HG02884 (cell line): ENCODE data around the gene CYP24A1.
"Not testable (repeated sequence)": the region's sequence is repeated elsewhere in the genome, so short reads cannot be mapped to it uniquely, and the experiment has no call there.

ENCODE experiments used
- ATAC-seq: cut with Tn5 transposase; IDR thresholded peaks from one replicate; pipeline ENCODE4 v1.9.1; 2021; ENCODE audit warnings: mild to moderate bottlenecking, moderate library complexity; ENCODE audit not compliant: unreplicated experiment

CYP24A1 gene

DNA sequence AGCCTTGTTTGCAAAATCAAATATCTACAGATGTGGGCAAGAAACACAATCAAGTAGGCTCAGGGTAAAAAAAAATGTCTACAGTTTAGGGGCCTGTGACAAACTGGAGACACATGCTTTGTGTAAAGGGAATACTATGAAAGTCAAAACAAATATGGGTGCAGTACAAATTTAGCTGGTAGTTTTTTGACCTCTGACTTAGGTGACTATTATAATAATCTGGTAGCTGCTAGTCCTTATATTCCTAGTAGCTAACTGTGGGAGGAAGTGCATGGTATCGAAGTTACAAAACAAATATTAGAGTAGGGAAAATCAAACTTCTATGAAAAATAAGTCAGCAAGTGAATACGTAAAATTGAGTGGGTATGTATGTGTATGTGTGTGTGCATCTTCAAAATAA, 35.4 kb downstream of the CYP24A1 start:
- no peak for ATAC-seq

DNA sequence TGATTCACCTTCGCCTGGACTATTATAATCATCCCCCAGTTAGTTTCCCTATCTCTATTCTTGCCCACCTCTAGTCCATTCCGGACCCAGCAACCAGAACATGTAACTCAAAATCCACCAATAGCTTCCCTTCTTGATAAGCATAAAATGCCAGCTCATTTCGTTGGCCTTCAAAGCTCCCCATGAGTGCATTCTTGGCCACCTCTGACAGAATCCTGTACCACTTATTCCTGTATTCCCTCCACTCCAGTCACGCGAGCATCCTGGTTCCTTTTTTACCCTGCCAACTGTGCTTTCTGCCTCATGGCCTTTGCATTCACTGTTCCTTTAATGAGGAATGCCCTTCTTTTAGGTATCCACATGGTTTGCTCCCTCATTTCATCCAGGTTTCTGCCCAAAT, 36.7 kb downstream of the CYP24A1 start:
- no peak for ATAC-seq

DNA sequence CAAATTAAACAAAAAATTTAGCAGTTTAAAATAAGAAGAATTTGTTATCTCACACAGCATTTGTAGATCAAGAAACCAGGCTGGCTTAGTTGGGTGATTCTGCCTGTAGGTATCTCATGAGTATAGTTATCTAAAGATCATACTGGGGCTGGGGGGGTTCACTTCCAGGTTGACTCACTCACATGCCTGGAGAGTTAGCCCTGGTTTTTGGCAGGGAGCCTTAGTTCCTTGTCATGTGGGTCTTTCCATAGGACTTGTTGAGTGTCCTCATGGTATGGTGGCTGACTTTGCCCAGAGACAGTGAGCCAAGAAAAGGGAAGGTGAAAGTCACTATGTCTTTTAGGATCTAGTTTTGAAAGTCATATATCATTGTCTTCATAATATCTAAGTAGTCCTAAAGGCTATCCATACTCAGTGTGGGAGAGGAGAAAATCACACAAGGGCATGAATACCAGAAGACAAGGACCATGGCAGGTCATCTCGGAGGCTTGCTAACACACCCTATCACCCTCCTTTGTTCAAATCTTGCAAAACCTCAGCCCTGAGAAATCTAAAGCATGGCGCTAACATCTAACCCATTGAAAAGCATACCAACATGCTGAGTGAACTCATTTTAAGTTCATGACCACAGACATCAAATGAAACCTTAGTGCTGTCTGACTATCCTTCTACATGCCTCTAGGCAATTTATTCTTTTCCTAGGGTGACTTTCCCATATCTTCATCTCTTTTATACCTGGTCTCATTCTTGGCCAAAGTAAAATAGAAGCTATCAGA, 39.2 kb downstream of the CYP24A1 start:
- ATAC-seq, result no peak

DNA sequence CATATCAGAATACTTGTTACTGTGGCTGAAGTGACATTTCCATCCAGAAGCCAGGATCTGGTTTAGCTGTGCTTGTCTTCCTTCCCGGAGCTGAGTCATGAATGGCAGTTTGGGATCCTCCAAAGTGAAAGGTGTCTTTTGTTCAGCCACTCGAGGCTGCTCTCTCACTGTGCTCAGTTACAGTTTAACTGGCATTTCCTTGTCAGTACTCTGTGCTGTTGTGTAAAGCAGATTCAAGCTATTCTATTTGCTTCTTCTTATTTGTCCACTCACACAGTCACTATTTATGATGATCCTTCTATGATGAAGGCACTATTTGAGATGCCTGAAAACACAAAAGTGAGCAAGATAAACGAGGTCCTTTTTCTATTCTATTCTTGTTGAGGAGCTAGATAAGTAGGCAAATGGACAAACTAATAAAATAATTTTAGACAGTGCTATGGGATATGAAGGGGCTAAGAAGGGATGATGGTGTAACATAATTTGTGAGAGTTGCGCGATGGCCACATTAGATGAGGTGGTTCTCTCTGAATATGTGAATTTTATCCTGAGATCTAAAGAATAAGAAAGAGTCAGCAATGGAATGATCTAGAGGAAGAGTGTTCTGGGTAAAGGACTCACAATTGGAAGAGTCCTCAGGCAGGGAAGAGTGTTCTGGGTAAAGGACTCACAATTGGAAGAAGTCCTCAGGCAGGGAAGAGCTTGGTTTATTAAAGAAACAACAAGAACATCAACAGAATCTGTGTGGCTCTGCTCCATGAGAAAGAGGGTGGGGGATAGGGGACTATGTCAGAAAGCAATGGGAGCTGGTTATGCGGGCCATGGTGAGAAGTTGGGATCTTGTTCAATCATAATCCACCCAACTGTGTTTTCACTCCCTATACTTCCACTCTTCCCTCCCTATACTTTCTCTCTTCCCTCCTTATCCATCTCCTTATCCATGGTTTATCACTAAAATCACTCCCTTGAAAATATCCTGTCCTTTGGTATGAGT, 40.1 kb downstream of the CYP24A1 start:
- no peak for ATAC-seq

DNA sequence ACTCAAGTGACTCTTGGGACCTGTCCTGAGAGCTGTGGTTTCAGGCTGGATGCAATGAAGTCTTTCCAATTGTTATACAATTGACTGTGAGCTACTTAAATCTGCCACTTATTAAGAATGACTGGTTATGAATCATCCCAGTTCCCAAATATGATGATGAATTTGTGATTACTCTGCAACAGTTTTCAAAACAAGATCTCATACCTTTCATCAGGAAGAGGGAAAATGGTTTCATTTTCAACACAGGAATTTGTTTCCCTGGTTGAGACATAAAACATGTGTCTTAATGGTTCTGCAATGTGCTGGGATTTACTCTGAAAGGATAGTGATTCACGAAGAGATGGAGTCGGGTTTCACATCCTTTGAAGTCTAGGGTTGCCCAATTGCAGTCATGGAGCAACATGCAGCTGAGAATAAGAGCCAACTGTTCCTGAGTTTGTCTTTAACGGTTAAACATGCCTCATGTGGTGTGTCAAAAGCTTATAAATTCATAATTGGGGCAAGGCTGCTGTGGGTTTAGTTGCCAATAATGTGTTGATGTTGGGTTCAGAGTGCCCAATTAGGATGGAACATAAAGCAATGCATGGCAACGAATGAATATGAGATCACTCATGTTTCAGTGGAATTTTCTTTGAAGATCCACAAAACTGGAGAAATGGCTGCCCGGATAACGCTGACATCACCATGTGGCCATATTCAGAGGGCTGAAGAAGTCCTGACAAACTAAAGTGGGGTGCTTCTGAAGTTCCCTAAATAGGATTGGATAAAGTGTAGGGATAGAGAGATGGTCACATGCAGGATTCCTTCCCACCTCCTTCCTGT, 41.0 kb downstream of the CYP24A1 start:
- ATAC-seq, result no peak

DNA sequence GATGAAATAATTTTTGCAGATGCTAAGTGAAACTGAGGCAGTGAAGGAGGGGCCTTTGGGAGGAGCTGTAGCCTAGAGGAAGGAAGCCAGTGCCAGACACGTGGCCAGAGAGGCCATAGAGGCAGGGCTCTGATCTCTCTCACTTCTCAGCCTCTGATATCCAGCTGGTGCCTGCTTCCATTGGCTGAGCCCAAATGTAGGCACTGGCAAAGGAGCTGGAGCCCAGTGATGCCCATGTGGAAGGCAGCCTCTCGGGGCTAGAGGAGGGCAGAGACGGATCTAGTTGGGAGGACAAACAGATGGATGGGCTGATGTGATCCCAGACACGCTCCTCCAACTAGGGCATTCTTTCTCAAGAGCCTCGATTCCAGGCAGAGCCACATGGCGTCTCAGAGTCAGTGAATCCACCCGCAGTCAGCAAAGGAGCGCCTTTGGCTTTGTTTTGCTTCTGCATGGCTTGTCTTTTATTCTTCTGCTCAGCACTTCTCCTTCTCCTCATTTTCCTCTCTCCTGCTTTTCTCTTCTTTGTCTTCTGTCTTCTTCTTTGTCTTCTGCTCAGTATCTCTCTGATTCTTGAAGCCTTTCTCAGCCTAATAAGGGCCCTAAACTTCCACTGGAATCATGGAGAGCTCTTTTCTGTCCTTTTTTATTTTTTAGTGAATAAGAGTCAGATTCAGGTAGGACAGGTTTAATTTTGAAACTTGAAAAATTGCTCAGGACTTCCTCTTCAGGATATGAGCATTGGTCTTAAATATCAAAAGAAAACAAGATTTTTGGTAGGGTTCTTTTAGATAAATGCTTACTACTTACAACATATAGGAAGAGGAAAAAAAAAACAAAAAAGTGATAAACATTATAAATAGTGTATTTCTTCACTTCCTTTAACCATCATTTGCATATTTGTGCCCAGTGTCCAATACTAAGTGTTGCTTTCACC, 41.8 kb downstream of the CYP24A1 start:
- no peak for ATAC-seq

DNA sequence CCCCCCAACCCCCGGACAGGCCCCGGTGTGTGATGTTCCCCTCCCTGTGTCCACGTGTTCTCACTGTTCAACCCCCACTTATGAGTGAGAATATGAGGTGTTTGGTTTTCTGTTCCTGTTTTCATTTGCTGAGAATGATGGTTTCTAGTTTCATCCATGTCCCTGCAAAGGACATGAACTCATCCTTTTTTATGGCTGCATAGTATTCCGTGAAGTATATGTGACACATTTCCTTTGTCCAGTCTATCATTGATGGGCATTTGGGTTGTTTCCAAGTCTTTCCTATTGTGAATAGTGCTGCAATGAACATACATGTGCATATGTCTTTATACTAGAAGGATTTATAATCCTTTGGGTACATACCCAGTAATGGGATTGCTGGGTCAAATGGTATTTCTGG, 42.7 kb downstream of the CYP24A1 start:
- not testable (repeated sequence) for ATAC-seq

DNA sequence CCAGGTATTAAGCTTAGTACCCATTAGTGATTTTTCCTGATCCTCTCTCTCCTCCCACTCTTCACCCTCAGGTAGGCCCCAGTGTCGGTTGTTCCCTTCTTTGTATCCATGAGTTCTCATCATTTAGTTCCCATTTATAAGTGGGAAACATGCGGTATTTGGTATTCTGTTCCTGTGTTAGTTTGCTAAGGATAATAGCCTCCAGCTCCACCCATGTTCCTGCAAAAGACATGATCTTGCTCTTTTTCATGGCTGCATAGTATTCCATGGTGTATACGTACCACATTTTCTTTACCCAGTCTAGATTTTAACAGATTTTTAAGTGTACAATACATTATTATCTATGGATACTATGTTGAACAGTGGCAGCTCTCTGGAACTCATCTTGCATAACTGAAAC, 44.4 kb downstream of the CYP24A1 start:
- no peak for ATAC-seq

DNA sequence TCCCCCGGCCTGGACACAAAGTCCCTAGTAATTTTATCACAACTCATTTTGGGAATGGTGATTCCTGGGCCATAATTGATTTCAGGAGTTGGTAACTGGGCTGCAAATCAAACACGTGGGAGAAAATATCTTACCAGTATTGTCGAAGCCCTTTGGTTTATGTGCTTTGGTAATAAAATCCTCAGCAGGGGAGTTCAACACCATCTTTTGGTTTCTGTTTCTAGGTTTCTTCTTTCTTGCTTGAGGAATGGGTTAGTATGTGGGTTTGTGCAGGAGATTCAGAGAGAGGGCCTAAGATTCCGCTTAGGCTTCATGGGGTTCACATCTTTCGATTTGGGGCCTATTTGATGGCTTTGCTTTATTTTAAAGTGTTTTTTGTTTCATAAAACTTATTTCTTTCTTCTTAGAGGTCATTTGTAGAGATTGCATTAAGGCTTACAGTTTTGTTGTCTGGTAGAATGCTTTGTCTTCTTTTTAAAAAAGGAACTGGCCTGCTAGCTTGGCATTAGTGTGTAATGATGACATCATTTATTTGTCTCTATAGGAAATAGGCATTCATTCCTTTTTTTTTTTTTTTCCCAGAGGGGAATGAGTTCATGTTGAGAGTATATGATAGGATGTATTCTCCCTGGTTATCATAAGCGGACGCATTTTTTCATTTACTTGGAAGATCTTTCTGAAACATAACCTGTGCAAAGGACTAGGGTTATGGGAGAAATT, 45.8 kb downstream of the CYP24A1 start:
- ATAC-seq, result no peak

DNA sequence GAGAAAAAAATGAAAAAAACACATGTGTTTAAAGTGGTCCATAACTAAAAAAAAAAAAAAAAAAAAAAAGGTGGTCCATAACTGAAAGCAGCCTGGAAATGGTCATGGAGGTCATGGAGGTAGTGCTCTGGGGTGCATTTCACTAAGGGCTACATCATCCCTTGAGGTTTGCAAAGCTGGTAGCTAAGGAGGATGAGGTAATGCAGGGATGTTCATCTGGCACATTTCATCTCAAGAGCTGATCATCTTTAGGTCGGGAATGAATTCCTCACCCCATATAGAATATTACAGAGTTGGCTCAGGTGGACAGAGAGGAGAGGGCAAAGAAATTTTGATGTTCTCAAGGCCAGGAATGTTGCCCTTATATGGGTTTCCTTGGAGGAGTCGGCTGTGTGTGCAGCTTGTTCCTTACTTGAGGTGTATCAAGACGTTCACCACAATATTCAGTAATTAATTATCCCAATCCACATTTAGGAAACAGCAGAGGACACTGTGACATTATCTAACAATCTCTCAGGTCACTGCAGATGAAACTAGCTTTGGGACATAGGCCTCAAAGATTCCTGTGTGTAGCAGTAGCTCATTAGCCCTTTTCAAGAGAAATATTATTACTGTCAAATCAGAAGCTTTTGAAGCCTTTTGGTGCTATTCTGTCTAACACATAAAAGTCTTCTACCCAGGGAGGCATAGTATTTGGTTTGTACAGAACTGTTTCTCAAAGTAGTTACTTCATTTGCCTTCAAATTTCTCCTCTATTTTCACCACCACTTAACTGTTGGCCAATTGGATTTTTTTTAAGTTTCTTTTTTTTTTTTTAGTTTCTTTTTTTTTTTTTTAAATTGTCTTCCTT, 46.8 kb downstream of the CYP24A1 start:
- ATAC-seq, result no peak

DNA sequence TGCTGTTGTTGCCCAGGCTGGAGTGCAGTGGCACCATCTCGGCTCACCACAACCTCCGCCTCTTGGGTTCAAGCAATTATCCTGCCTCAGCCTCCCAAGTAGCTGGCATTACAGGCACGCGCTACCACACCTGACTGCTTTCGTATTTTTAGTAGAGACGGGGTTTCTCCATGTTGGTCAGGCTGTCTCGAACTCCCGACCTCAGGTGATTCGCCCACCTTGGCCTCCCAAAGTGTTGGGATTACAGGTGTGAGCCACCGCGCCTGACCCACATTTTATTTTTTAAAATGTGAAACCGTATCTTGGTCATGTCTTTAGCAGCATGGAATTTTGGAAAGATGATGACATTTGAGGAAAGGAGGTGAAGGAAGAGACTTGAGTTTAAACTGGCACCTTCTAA, 47.5 kb downstream of the CYP24A1 start:
- ATAC-seq, result not testable (repeated sequence)

DNA sequence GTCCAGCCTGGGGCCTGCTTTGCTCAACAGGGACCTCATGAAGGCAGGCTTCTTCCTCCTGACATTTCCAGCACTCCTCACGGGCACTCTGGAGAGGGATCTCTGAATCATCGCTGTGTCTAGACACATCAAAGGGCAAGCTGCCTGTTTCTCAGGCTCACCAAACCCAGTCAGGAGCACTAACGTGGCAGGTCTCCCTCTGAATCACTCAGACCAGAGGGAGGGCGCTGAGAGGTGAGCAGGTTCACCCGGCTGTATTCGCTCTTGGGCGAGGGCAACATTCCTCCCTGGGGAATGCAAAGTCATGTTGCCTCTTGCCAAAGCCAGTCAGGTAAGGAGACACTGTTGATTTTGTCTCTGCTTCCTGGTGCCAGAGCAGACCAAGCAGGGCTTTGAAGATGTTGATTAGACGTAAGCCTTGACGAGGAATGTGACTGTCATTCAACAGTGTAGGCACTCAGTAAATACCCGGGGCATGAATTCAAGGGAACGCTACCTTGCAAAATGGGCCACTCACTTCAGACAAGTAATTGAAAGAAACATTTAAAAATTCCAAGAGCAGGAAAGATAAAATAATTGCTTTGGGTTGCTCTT, 50.1 kb downstream of the CYP24A1 start:
- no peak for ATAC-seq

DNA sequence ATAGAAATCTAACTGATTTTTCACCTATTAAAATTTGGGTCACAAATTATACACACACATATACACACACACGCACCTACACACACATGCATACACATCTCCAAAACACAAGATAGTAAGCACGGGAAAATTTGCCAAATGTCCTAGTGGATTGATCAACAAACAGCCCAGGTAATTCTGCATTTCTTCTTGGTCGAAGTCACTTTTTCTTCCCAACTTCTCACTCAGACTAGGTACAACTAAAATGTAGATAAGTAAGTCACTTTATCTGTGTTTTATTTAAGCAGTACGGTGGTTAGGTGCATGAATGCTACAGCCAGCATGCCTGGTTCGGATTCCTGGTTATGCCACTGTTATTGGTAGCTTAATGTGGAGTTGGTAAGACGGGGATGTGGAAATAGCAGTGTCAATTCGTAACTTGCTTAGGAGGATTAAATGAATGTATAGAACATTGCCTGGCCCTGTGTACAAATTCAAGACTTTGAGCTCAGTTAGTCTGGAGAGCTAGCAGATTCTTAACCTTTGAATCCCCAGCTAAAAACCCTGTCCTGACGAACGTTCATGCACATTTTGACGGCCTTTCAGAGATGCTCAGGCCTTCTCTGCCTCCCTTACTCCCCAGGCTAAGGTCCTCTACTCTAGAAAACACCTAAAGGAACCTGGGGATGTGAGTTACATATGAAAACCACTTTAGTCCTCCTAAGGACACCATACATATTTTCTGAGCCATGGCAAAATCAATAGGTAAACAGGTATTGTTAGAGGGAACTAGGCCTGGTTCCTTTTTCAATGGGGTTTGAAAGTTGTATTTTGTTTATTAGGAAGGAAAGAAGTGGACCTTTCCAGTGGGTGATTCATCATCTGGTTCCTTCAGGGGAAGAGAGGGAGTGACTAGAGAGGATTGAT, 50.9 kb downstream of the CYP24A1 start:
- no peak for ATAC-seq

DNA sequence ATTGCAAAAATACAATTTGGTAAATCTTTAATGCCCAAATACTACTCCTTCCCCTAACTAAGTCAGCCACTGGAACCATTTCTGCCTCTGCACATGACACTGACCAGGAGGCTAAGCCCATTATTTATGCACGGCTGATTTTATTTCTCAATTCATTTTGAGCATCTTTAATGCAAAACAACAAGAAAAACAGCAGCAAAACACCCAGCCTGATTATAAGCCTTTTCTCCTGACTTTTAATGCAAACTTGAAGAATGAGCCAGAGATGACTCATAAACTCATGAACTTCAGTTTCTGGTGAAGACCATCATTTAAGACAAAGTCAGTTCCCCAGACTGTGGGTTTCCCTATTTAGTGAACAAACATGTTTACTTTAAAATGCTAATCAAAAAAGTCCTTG, 51.6 kb downstream of the CYP24A1 start:
- ATAC-seq, result no peak

DNA sequence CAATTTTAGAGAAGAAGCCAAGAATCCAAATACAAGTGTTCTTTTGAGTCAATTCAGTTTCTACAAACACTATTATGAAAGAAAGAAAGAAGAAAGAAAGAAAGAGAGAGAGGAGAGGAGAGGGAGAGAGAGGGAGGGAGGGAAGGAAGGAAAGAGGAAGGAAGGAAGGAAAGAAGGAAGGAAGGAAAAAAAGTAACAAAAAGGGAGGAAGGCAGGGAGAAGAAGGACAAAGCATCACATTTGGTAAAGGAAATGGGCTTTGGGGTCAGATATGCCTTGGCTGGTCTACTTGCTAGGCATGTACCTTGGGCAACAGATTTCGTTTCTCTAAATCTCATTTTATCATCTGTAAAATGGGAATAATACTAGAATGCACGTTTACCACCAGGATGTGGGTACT, 54.0 kb downstream of the CYP24A1 start:
- no peak for ATAC-seq

DNA sequence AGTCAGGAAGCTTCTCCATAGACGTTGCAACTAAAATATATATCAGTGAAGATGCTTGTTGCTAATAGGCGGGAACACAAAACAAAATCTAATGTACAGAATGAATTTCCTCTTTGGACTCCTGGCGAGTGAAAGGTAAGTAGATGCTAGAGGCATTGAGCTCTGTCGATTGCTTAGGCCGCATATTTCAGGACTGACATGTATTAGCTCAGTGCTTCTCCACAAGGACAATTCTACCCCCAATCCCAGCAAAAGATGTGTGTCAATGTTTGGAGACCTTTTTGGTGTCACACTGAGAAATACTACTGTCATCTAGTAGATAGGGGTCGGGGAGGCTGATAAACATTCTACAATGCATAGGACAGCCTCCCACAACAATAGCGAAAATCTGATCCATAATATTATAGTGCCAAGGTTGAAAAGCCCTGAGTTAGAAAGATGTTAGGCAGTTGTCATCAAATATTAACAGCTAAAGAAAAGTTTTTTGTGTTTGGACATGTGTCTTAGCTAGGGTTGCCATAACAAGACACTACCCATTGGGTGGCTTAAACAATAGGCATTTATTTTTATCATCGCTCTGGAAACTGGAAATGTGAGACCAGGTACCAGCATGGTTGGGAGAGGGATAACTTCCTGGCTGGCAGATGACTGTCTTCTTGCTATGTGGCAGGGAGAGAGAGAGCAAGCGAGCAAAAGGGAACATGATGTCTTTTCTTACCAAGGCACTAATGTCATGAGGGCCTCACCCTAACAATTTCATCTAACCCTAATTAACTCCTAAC, 55.4 kb downstream of the CYP24A1 start:
- ATAC-seq, result no peak
